GM19438 (cell line): ENCODE measurements around the gene ATRNL1.
"Not testable (repeated sequence)": the region's sequence is repeated elsewhere in the genome, so short reads cannot be mapped to it uniquely, and the experiment has no call there.

Experiments
- ATAC-seq: cut with Tn5 transposase; IDR thresholded peaks from one replicate; pipeline ENCODE4 v1.9.1; 2021; ENCODE audit warnings: low read depth; ENCODE audit not compliant: unreplicated experiment

The ATRNL1 gene

GRCh38 chr10:115091161-115091560 lies 2.0 kb upstream of the ATRNL1 start:
- ATAC-seq: no peak

DNA sequence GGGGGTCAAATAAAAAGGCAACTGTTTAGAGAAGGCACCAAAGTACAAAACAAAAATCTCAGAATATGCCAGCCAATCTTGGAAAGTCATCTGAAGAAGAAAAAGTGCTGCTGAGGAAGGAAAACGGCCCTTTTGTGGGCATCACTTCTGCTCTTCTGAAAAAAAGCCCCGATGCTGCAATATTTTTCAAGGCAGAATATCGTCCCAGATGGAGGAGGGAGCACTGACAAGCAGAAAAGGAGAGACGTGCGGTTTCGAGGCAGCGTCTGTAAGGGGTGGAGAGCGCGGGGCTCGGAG lies 959 bp upstream of the ATRNL1 start:
- ATAC-seq: peak; percentile 12

DNA sequence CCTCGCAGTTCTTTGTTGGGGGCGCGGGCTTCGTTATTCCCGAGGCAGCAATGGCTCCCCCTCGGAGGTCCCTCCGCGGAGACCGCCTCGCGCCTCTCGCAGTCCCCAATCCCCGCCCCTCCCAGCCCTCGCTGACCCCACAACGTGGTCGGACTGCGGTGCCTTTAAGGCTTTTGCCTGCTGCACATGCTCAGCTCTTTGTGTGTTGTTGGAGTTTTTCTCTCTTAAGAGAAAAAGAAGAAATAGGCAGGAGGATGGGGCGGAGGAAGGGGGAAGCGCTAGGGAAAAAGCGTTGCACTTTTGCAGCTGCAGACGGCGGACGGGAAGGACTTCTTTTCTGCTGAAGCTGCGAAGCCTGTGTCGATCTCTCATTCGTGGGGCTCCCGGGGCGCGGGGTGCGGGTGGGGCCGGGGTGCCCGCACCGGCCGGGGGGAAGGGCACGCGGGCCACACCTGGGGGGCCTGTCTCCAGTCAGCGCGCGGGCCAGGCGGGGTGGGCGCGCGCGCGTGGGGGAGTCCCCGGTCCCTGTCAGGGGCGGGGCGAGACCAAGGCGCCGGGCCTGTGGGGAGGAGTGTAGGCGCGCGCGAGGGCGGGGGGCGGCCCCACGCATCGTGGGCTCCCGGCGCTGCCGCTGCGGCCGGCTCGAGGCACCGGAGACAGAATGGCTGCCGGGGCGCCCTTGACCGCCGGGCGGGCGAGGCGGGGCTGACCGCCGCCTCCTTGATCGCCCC lies 445 bp upstream of the ATRNL1 start:
- peak; percentile 79 for ATAC-seq

- ATAC-seq: peak; percentile 49
Observed at GRCh38 chr10:115093776-115094408, 727 bp downstream of the ATRNL1 start.

DNA sequence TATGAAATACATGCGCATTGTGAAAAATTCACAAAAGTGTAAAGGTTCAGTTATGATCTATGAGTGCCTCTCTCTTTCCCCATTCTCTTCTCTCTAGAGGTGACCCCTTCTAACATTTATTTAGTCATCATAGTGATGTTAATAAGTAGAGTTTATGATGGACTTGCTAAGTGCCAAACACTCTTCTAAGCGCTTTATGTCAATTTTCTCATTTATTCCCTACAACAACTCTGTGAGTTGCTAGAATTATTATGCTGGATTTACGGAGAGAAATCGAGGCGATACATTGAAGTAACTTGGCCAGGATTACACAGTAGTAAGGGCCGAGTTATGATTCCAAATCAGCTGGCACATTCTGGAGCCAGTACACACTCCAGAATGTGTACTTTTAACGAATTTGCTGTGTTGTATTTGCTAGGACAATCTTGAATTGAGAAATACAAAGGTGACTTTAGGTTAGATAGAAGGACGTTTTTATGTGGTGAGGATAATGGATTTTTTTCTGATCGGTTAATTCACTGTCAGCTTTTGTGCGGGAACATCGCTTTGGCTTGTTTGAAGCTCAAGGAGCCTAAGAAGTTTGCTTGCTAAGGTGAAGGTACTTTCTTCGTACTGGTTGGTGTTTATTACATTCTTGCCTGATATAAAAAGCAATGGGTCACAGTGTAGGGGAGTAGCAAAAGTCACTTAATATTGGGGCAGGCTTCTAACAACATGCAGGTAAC lies 1.4 kb downstream of the ATRNL1 start:
- no peak for ATAC-seq

DNA sequence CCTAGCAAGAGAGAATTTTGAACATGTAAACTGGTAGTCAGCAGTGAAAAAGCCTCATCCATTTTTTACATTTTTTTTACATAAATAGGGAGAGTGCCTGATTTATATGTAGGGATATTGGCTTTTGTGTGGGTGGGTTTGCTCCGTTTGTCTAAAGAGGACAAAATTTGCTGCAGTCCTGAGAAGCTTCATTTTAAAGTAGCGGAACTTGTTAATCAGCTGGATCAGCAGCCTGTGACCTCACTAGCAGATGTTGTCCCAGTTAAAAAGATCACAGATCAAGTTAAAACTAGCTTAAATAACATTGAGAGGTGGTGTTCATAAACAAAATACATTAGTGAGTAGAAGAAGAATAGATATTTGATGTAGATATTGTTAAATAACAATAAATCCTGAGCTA lies 2.6 kb downstream of the ATRNL1 start:
- ATAC-seq: no peak

- no peak for ATAC-seq
Observed at GRCh38 chr10:115103700-115104099, 10.5 kb downstream of the ATRNL1 start.

DNA sequence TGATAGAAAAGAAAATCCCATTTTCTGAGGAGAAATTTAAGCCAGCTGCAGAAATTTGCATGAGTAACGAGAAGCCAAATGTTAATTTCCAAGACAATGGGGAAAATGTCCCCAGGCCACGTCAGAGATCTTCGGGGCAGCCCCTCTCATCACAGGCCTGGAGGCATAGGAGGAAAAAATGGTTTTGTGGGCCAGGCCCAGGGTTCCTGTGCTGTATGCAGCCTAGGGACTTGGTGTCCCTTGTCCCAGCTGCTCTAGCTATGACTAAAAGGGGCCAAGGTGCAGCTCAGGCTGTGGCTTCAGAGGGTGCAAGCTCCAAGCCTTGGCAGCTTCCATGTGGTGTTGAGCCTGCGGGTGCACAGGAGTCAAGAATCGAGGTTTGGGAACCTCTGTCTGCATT lies 12.2 kb downstream of the ATRNL1 start:
- not testable (repeated sequence) for ATAC-seq

DNA sequence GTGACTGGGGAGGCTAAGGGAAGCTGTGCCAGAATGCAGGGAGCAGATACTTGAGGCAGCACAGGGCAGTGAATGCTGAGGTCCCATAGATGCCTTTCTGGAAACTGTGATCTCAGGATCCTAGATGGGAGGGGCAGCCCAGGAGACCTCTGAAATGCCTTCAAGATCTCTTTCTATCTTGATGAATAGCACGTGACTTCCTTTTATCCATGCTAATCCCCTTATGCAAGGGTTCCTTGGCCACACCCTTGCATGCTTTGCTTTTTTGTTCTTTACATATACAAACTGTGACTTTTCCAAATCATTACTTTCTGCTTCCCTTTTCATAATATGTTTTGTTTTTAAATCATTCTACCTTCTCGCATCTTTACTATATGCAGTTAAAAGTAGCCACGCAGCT lies 14.7 kb downstream of the ATRNL1 start:
- ATAC-seq: no peak

DNA sequence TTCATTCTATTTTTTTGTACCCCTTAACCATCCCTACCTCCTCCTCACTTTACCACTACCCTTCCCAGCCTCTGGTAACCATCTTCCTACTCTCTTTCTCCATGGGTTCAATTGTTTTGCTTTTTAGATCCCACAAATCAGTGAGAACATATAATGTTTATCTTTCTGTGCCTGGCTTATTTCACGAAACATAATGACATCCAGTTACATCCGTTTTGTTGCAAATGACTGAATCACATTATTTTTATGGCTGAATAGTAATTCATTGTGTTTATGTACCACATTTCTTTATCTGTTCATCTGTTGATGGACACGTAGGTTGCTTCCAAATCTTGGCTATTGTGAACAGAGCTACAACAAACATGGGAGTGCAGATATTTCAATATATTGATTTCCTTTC lies 24.1 kb downstream of the ATRNL1 start:
- no peak for ATAC-seq

DNA sequence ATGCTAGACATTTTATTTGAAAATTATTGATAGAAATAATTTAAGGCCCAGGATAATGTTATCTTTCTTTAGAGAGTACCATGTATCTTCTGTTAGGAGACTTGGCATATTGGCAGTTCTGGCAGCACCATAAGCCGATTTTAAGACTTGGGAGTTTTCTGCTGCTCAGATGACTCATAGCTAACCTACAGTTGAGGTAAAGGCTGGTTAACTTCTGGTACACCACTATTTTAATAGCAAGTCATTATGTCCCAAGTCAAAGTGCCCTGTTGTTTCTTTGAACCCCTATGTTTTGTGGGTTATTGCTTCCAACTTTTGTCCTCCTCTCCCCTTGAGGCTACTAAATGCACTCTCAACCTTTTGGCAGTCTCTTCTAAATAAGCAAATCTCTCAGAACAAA lies 25.2 kb downstream of the ATRNL1 start:
- ATAC-seq: no peak

- ATAC-seq: no peak
Observed at GRCh38 chr10:115125505-115125904, 32.3 kb downstream of the ATRNL1 start.

- no peak for ATAC-seq
Observed at GRCh38 chr10:115129752-115130151, 36.6 kb downstream of the ATRNL1 start.

DNA sequence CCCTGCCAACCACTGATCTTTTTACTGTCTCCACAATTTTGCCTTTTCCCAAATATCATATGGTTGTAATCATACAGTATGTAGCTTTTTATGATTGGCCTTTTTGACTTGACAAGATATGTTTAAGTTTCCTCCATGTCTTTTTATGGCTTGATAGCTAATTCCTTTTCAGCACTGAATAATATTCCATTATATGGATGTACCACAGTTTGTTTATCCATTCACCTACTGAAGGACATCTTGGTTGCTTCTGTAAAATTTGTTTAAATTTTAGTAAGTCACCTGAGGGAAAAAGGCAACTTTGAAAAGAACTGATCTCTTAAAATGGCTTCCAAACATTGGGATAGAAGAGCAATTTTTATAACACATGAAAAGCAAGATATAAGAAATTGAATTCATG lies 43.5 kb downstream of the ATRNL1 start:
- ATAC-seq: no peak

- ATAC-seq: no peak
Observed at GRCh38 chr10:115141254-115141653, 48.1 kb downstream of the ATRNL1 start.

GRCh38 chr10:115157357-115157756 lies 64.2 kb downstream of the ATRNL1 start:
- no peak for ATAC-seq

- no peak for ATAC-seq
Observed at GRCh38 chr10:115163129-115163528, 70.0 kb downstream of the ATRNL1 start.

DNA sequence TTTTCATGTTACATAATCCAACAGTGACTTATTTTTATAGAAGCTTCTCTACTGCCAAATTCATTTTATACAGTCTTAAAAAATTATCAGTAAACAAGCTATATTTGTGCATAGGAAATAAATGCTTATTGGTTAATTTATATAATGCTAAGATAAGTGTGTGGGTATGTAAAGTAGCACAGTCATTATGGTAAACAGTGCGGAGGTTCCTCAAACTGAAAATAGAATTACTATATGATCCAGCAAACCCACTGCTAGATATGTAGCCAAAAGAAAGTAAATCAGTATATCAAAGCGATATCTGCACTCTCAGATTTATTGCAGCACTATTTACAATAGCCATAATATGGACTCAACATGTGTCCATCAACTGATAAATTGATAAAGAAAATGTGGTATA lies 71.1 kb downstream of the ATRNL1 start:
- ATAC-seq: no peak

DNA sequence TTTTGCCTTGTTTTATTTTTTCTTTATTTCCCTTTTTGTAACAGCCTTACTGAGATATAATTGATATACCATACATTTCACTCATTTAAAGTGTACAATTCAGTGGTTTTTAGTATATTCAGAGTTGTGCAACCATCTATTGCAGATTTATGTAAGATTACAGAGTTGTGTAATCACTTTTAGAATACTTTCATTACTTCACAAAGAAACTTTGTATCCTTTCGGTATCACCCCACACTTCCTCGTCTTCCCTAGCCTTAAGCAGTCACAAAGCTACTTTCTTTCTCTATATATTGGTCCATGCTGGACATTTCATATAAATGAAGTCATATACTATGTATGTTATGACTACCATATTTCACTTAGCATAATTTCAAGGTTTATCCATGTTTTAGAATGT lies 74.6 kb downstream of the ATRNL1 start:
- ATAC-seq: no peak

DNA sequence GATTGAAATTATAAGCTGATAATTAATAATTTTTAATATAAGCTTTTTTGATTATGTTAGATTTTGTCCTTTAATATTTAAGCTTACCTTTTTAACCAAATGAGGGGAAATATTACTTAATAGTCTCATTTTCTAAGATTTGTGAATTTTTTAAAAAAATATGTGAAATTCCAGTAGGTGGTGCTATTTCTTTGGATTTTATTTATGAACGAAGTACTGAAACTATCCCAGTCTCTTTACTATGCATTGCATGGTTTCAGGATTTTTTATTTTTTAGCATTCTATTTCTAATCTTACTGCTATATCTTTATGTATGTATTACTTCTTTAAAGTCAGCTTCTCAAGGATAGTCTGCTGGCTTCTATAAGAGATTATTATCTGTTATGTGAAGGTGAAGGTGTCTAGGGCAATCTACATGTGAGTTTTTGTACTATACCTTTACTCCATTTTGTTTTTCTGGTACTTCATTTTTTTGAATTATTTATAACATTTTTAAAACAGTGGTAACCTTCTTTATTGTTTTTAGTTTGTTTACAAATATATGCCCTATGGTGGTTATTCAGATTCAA lies 78.3 kb downstream of the ATRNL1 start:
- ATAC-seq: no peak

GRCh38 chr10:115173915-115174443 lies 80.8 kb downstream of the ATRNL1 start:
- ATAC-seq: no peak
